Suprapubic skin (tissue), 4 donors: Measurements from ENCODE around the gene LAMA3.

ENCODE experiments used
- EP300 ChIP-seq: sonication (generic); formaldehyde crosslinking; IDR thresholded peaks from one replicate; pipeline ENCODE4 v1.6.1; 2017; ENCODE audit warnings: antibody characterized with exemption
- POLR2A ChIP-seq, 2 donors: fragments of 450-650 bp; IDR thresholded peaks; one replicate each; pipeline ENCODE4 v1.6.1; 2017; ENCODE audit warnings: antibody characterized with exemption in 2 of 2, mild to moderate bottlenecking in 2 of 2, moderate library complexity in 2 of 2
- POLR2AphosphoS5 ChIP-seq, 3 donors: sonication (generic); formaldehyde crosslinking; IDR thresholded peaks; one replicate each; pipeline ENCODE4 v1.6.1; 2017; ENCODE audit warnings: antibody characterized with exemption in 3 of 3
- TF ChIP-seq, protein P1 (sequence below), 2 donors: fragments of 200-600 bp in 1 of 2; fragments of 450-650 bp in 1 of 2; sonication (generic) in 1 of 2; IDR thresholded peaks; one replicate each; pipeline ENCODE4 v1.5.1; 2016 to 2019; ENCODE audit warnings: antibody characterized with exemption in 2 of 2, mild to moderate bottlenecking in 1 of 2, moderate library complexity in 1 of 2

DNA sequence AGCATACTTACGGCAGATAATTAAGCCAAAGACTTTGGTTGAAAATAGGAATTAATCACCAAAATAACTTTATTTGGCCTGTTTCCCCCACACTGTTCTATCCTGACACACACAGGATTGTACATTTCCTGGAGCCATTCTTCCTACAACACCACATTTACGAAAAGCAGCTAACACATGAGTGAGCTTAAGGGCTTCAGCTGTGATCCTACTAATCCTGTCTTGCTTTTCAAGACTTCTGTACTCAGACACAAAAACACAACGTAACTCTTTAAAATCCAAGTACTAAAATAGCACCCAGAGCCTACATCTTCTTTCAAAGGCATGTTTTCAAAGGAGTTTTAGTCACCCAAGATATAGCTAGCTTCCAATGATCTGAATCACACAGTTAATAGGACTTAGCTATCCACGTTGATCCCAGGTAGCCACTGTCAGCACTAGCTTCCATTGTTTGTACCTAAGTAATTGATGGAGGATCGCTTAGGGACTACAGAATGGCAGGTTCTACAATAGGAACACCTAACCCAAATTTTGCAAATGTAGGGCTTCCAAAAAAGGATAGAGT is 282.5 kb downstream of the LAMA3 start:
- TF ChIP-seq, protein P1, sequence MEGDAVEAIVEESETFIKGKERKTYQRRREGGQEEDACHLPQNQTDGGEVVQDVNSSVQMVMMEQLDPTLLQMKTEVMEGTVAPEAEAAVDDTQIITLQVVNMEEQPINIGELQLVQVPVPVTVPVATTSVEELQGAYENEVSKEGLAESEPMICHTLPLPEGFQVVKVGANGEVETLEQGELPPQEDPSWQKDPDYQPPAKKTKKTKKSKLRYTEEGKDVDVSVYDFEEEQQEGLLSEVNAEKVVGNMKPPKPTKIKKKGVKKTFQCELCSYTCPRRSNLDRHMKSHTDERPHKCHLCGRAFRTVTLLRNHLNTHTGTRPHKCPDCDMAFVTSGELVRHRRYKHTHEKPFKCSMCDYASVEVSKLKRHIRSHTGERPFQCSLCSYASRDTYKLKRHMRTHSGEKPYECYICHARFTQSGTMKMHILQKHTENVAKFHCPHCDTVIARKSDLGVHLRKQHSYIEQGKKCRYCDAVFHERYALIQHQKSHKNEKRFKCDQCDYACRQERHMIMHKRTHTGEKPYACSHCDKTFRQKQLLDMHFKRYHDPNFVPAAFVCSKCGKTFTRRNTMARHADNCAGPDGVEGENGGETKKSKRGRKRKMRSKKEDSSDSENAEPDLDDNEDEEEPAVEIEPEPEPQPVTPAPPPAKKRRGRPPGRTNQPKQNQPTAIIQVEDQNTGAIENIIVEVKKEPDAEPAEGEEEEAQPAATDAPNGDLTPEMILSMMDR (IDR thresholded peaks at IDR 0.05), result no peak
- TF ChIP-seq EP300, result no peak
- no peak for TF ChIP-seq POLR2AphosphoS5 (IDR thresholded peaks at IDR 0.05)
- no peak for TF ChIP-seq POLR2A (IDR thresholded peaks at IDR 0.05)
